Keratinocyte (primary cell): ENCODE results near the gene HINFP. TPM values are rescaled to one million over a fixed set of nuclear protein-coding genes. Genes with fewer than 3 reads are reported as not detected.

ENCODE experiments used
- DNase-seq: peaks from one replicate; pipeline ENCODE4 v3.0.0-alpha.2; 2011; ENCODE audit warnings: low read depth, missing footprints, low spot score
- FAIRE-seq: peaks from 2 replicates; lab custom pipeline; 2011; peaks lifted over from hg19 to GRCh38; lab: Jason Lieb, UNC
- H2AFZ ChIP-seq: 2 replicates; pipeline ENCODE4 v1.6.0; 2012; ENCODE audit warnings: low read length, control low read depth, inconsistent platforms; ENCODE audit not compliant: control insufficient read depth
- H3K27ac ChIP-seq: 2 replicates; pipeline ENCODE4 v1.5.1; 2011; ENCODE audit warnings: low read length; ENCODE audit not compliant: control insufficient read depth, insufficient read depth
- H3K27me3 ChIP-seq: 3 replicates; pipeline ENCODE4 v1.6.0; 2011; ENCODE audit warnings: low read length; ENCODE audit not compliant: control insufficient read depth, insufficient read depth; ENCODE audit errors: extremely low read depth
- H3K36me3 ChIP-seq, 2 experiments: 2 replicates in 1 of 2; 3 replicates in 1 of 2; pipeline ENCODE4 v1.5.1; 2011; ENCODE audit warnings: low read length in 2 of 2, mild to moderate bottlenecking in 1 of 2; ENCODE audit not compliant: control insufficient read depth in 2 of 2, insufficient read depth in 2 of 2; ENCODE audit errors: extremely low read depth in 1 of 2
- H3K4me1 ChIP-seq: 3 replicates; pipeline ENCODE4 v1.5.1; 2011; ENCODE audit warnings: low read length; ENCODE audit not compliant: control insufficient read depth, insufficient read depth; ENCODE audit errors: extremely low read depth
- H3K4me2 ChIP-seq: 3 replicates; pipeline ENCODE4 v1.6.0; 2011; ENCODE audit warnings: low read depth, low read length; ENCODE audit not compliant: control insufficient read depth, insufficient read depth; ENCODE audit errors: extremely low read depth
- H3K4me3 ChIP-seq, 3 experiments: fragments of 200-600 bp in 1 of 3; sonication (generic) in 1 of 3; 2 replicates in 2 of 3; 3 replicates in 1 of 3; pipeline ENCODE4 v1.5.1; 2011 to 2016; ENCODE audit warnings: low read length in 3 of 3, mild to moderate bottlenecking in 3 of 3, control low read depth in 2 of 3, inconsistent platforms in 1 of 3, low read depth in 1 of 3, mixed read lengths in 1 of 3, mixed run types in 1 of 3, moderate library complexity in 1 of 3; ENCODE audit not compliant: control insufficient read depth in 2 of 3, insufficient read depth in 2 of 3; ENCODE audit errors: extremely low read depth in 1 of 3
- H3K79me2 ChIP-seq: 2 replicates; pipeline ENCODE4 v1.6.0; 2012; ENCODE audit warnings: low read length; ENCODE audit not compliant: control insufficient read depth, insufficient read depth
- H3K9ac ChIP-seq: 3 replicates; pipeline ENCODE4 v1.6.0; 2011; ENCODE audit warnings: low read length; ENCODE audit not compliant: control insufficient read depth, insufficient read depth; ENCODE audit errors: extremely low read depth
- H3K9me1 ChIP-seq: 3 replicates; pipeline ENCODE4 v1.6.0; 2011; ENCODE audit warnings: low read length; ENCODE audit not compliant: control insufficient read depth, insufficient read depth; ENCODE audit errors: extremely low read depth
- H3K9me3 ChIP-seq: 2 replicates; pipeline ENCODE4 v1.5.1; 2012; ENCODE audit warnings: low read depth, low read length; ENCODE audit not compliant: control insufficient read depth
- H4K20me1 ChIP-seq: 3 replicates; pipeline ENCODE4 v1.6.0; 2011; ENCODE audit warnings: low read length; ENCODE audit not compliant: control insufficient read depth, insufficient read depth; ENCODE audit errors: extremely low read depth
- CTCF ChIP-seq, 3 experiments: IDR thresholded peaks in 1 of 3; conservative IDR thresholded peaks in 1 of 3; optimal IDR thresholded peaks in 1 of 3; 2 replicates in 2 of 3; 3 replicates in 1 of 3; pipeline versions ENCODE3 to v1.5.1; 2011; ENCODE audit warnings: low read length in 3 of 3, mild to moderate bottlenecking in 3 of 3, moderate library complexity in 2 of 3, control low read depth in 1 of 3, inconsistent platforms in 1 of 3; ENCODE audit not compliant: insufficient read depth in 2 of 3; ENCODE audit errors: extremely low read depth in 1 of 3
- EZH2 ChIP-seq: IDR thresholded peaks from one replicate; pipeline ENCODE4 v1.6.1; 2012; ENCODE audit warnings: inconsistent platforms, mild to moderate bottlenecking, low read length, moderate library complexity
- dilution Hi-C: fragments of 300-500 bp; cut with MboI; formaldehyde crosslinking; loops from one replicate; pipeline ENCODE4 v1.7.0; 2020; ENCODE audit warnings: low sequenced_read_pairs; ENCODE audit not compliant: extremely low pct_ligation_motif_present
- polyA plus RNA-seq, 5 experiments: library from polyadenylated mRNA; depleted of rRNA in 3 of 5; stranded (reverse) in 3 of 5; stranded (forward) in 1 of 5; unstranded in 1 of 5; fragments of >200 nt; gene quantifications; 1 replicate in 1 of 5; 2 replicates in 3 of 5; 3 replicates in 1 of 5; pipeline versions ENCODE4 v1.2.1 to v1.2.3, GENCODE V29; 2011 to 2012; ENCODE audit warnings: missing spikeins in 2 of 5, low read depth in 1 of 5, low replicate concordance in 1 of 5

Gene HINFP
- polyA plus RNA-seq, 1 donor (not counting 4 experiments of a cell fraction or from before 2014, with no cell fraction given), result 15.6 TPM

GRCh38 chr11:119149018-119149785 is 27.8 kb downstream of the HINFP start, which contains the start of gene ABCG4:
ABCG4 (plus strand) TSS chr11:119149052; CDS start chr11:119149966, 914 bp downstream.
- FAIRE-seq, result no peak
- Histone ChIP-seq H3K4me2 (peak within 1 kb of the TSS; percentile 72), H3K27ac (no peak within 1 kb of the TSS), H3K79me2 (no peaks in the 10 kb centered on the region), H4K20me1 (no peaks in the 10 kb centered on the region), H2AFZ (peak within 1 kb of the TSS; percentile 65), H3K9ac (peak within 1 kb of the TSS; percentile 22), H3K4me3 (peak within 1 kb of the TSS; percentile 53 to 75 (median 66)), H3K9me3 (no peaks in the 10 kb centered on the region), H3K36me3 (no peaks in the 10 kb centered on the region), H3K27me3 (peaks cover 32% of the 10 kb centered on the region), H3K9me1 (no peaks in the 10 kb centered on the region), H3K4me1 (peaks cover 9% of the 10 kb centered on the region)
- TF ChIP-seq EZH2 (peak; percentile 27), CTCF (optimal IDR thresholded peaks at IDR 0.05 in 1 of 3, IDR thresholded peaks at IDR 0.05 in 1 of 3, conservative IDR thresholded peaks at IDR 0.05 in 1 of 3; ENCODE audit: extremely low read depth in 1 of 3, insufficient read depth in 2 of 3, low read length in 3 of 3) (no peak)
- no peak for DNase-seq
- dilution Hi-C loops, result no loop called here

GRCh38 chr11:119149786-119150275 is 28.5 kb downstream of the HINFP start:
- peaks cover 9% of the 10 kb centered on the region for H3K4me1 ChIP-seq
- H3K4me3 ChIP-seq, result no peak overlapping the region
- no peak overlapping the region for H3K27ac ChIP-seq
- H3K9me3 ChIP-seq, result no peaks in the 10 kb centered on the region
- FAIRE-seq (no peak), DNase-seq (no peak)
- no peak overlapping the region for H3K4me2 ChIP-seq
- no peaks in the 10 kb centered on the region for H4K20me1 ChIP-seq
- H2AFZ ChIP-seq, result no peak overlapping the region
- no peaks in the 10 kb centered on the region for H3K36me3 ChIP-seq
- H3K9ac ChIP-seq, result no peak overlapping the region
- no peaks in the 10 kb centered on the region for H3K79me2 ChIP-seq
- peaks cover 37% of the 10 kb centered on the region for H3K27me3 ChIP-seq
- TF ChIP-seq CTCF (optimal IDR thresholded peaks at IDR 0.05 in 1 of 3, IDR thresholded peaks at IDR 0.05 in 1 of 3, conservative IDR thresholded peaks at IDR 0.05 in 1 of 3; ENCODE audit: extremely low read depth in 1 of 3, insufficient read depth in 2 of 3, low read length in 3 of 3), result no peak
- peak; percentile 24 for TF ChIP-seq EZH2
- H3K9me1 ChIP-seq, result no peaks in the 10 kb centered on the region
- dilution Hi-C loops, result no loop called here
